Transverse colon (tissue), 4 donors: Measurements from ENCODE around the gene PLA2G12B. TPM values are rescaled to one million over a fixed set of nuclear protein-coding genes. Genes with fewer than 3 reads are reported as not detected.

Experiments
- DNase-seq: peaks from one replicate; pipeline ENCODE4 v3.0.0-alpha.2; 2019
- H3K27ac ChIP-seq, 4 donors: fragments of 200-600 bp; sonication (generic); 2 replicates each; pipeline ENCODE4 v1.5.1; 2016 to 2018; ENCODE audit warnings: inconsistent platforms in 4 of 4
- H3K27me3 ChIP-seq: fragments of 200-600 bp; sonication (generic); 2 replicates; pipeline ENCODE4 v1.5.1; 2017; ENCODE audit warnings: inconsistent platforms
- H3K36me3 ChIP-seq, 4 donors: fragments of 200-600 bp; sonication (generic); 2 replicates each; pipeline ENCODE4 v1.5.1; 2017 to 2019; ENCODE audit warnings: inconsistent platforms in 4 of 4
- H3K4me1 ChIP-seq, 4 donors: fragments of 200-600 bp; sonication (generic); 2 replicates each; pipeline ENCODE4 v1.5.1; 2017 to 2020; ENCODE audit warnings: inconsistent platforms in 4 of 4
- H3K4me3 ChIP-seq, 4 donors: fragments of 200-600 bp; sonication (generic); 1 replicate in 1 of 4; 2 replicates in 3 of 4; pipeline versions ENCODE4 v1.5.1 to v1.6.1; 2017 to 2019; ENCODE audit warnings: inconsistent platforms in 4 of 4
- H3K9me3 ChIP-seq, 2 donors: fragments of 200-600 bp; sonication (generic); 2 replicates each; pipeline ENCODE4 v1.5.1; 2017 to 2019; ENCODE audit warnings: inconsistent platforms in 2 of 2
- CTCF ChIP-seq, 5 experiments: fragments of 200-600 bp in 3 of 5; fragments of 450-650 bp in 2 of 5; sonication (generic) in 3 of 5; IDR thresholded peaks; 1 replicate in 2 of 5; 2 replicates in 3 of 5; pipeline ENCODE4 v1.5.1; 2016 to 2017; ENCODE audit warnings: antibody characterized with exemption in 5 of 5, inconsistent platforms in 3 of 5, mild to moderate bottlenecking in 2 of 5, moderate library complexity in 1 of 5
- EP300 ChIP-seq: sonication (generic); formaldehyde crosslinking; IDR thresholded peaks from one replicate; pipeline ENCODE4 v1.6.1; 2017; ENCODE audit warnings: antibody characterized with exemption, low read depth
- POLR2A ChIP-seq: fragments of 450-650 bp; IDR thresholded peaks from one replicate; pipeline ENCODE4 v1.6.1; 2016; ENCODE audit warnings: antibody characterized with exemption, mild to moderate bottlenecking, moderate library complexity
- POLR2AphosphoS5 ChIP-seq, 3 donors: sonication (generic); formaldehyde crosslinking; IDR thresholded peaks; one replicate each; pipeline ENCODE4 v1.6.1; 2016; ENCODE audit warnings: antibody characterized with exemption in 3 of 3
- WGBS, 2 donors: methylation state at CpG; one replicate each; pipeline ENCODE4 v1.1.5; 2018; ENCODE audit warnings: low coverage in 1 of 2; 5-methylcytosine and 5-hydroxymethylcytosine counted together
- in situ Hi-C, 4 donors: fragments of 200-750 bp; cut with MboI; loops; one replicate each; pipeline versions ENCODE4 v1.15.0 to v1.15.1; 2017; ENCODE audit warnings: low sequenced_read_pairs in 3 of 4, low pct_ligation_motif_present in 1 of 4, low pct_unique_long_range_greater_than_20kb in 1 of 4
- intact Hi-C: fragments of 100-400 bp; cut with DNase I; formaldehyde crosslinking; loops from one replicate; pipeline ENCODE4 v1.15.1; 2023; ENCODE audit warnings: low total_unique reads
- total RNA-seq, 4 donors: library from RNA; depleted of rRNA; stranded (reverse); fragments of >200 nt; gene quantifications; one replicate each; pipeline ENCODE4 v1.1.0, GENCODE V29; 2016

The PLA2G12B gene
- total RNA-seq, 4 donors from 2014 or later, result 8.9 to 29.2 (median 12.0) TPM; not detected in 1

- in situ Hi-C loops (no loop called here), intact Hi-C loops (no loop called here)
- DNase-seq, result no peak
- no peak for TF ChIP-seq CTCF (IDR thresholded peaks at IDR 0.05)
- Histone ChIP-seq H3K4me3 (no peak overlapping the region), H3K9me3 (no peaks in the 10 kb centered on the region), H3K4me1 (peaks cover 0 to 15% (median 6%) of the 10 kb centered on the region in 4 donors), H3K27ac (no peak overlapping the region), H3K36me3 (no peaks in the 10 kb centered on the region), H3K27me3 (no peaks in the 10 kb centered on the region)
- WGBS, 2 donors, result 82% methylated on average over 6 of the region's 6 CpGs; no CpG with 5 or more reads in 1 of the 2 donors
These were observed 2.4 kb downstream of the PLA2G12B start for GRCh38 chr10:72952189-72952588.

GRCh38 chr10:72951760-72952159 lies 2.8 kb downstream of the PLA2G12B start:
- Histone ChIP-seq H3K4me3 (no peak overlapping the region), H3K27me3 (no peaks in the 10 kb centered on the region), H3K4me1 (peaks cover 0 to 15% (median 6%) of the 10 kb centered on the region in 4 donors), H3K27ac (no peak overlapping the region), H3K36me3 (no peaks in the 10 kb centered on the region), H3K9me3 (no peaks in the 10 kb centered on the region)
- 29 to 50% methylated on average over 1 to 3 of the region's 3 CpGs for WGBS, 2 donors
- intact Hi-C loops, result no loop called here
- no peak for TF ChIP-seq EP300
- no peak for TF ChIP-seq POLR2A
- no peak for TF ChIP-seq POLR2AphosphoS5 (IDR thresholded peaks at IDR 0.05)
- no peak for TF ChIP-seq CTCF (IDR thresholded peaks at IDR 0.05)
- in situ Hi-C loops, result no loop called here
- DNase-seq, result no peak

- no peaks in the 10 kb centered on the region for H3K36me3 ChIP-seq
- 18 to 42% methylated on average over 5 to 6 of the region's 6 CpGs for WGBS, 2 donors
- TF ChIP-seq POLR2A (no peak), POLR2AphosphoS5 (IDR thresholded peaks at IDR 0.05) (no peak), EP300 (no peak), CTCF (IDR thresholded peaks at IDR 0.05) (no peak)
- H3K9me3 ChIP-seq, result no peaks in the 10 kb centered on the region
- H3K4me3 ChIP-seq, result no peak overlapping the region
- H3K27ac ChIP-seq, result no peak overlapping the region
- peak; percentile 14 for DNase-seq
- H3K27me3 ChIP-seq, result no peaks in the 10 kb centered on the region
- H3K4me1 ChIP-seq, result peaks cover 0 to 5% (median 3%) of the 10 kb centered on the region in 4 donors
- in situ Hi-C loops (no loop called here), intact Hi-C loops (no loop called here)
These were observed 5.8 kb downstream of the PLA2G12B start for GRCh38 chr10:72948762-72949161.

- Histone ChIP-seq H3K4me1 (peaks cover 0 to 5% (median 3%) of the 10 kb centered on the region in 4 donors), H3K4me3 (no peak overlapping the region), H3K27ac (no peak overlapping the region), H3K36me3 (no peaks in the 10 kb centered on the region), H3K27me3 (no peaks in the 10 kb centered on the region), H3K9me3 (no peaks in the 10 kb centered on the region)
- 90% methylated on average over 1 of the region's 1 CpG; no CpG with 5 or more reads in 1 of the 2 donors for WGBS, 2 donors
- no peak for DNase-seq
- TF ChIP-seq POLR2AphosphoS5 (IDR thresholded peaks at IDR 0.05) (no peak), POLR2A (no peak), CTCF (IDR thresholded peaks at IDR 0.05) (no peak), EP300 (no peak)
- intact Hi-C loops (no loop called here), in situ Hi-C loops (no loop called here)
These were observed 7.6 kb downstream of the PLA2G12B start for GRCh38 chr10:72946963-72947362.
